NCI-H1092 (cell line): ENCODE measurements around the gene BUB3.

Experiments used
- DNase-seq: peaks from one replicate; lab custom pipeline; 2025; lab: John Stamatoyannopoulos, UW

The BUB3 gene

GRCh38 chr10:123141791-123142700 lies 12.2 kb upstream of the BUB3 start:
- DNase-seq: no peak

GRCh38 chr10:123142701-123143161 lies 11.5 kb upstream of the BUB3 start:
- DNase-seq: no peak

DNA sequence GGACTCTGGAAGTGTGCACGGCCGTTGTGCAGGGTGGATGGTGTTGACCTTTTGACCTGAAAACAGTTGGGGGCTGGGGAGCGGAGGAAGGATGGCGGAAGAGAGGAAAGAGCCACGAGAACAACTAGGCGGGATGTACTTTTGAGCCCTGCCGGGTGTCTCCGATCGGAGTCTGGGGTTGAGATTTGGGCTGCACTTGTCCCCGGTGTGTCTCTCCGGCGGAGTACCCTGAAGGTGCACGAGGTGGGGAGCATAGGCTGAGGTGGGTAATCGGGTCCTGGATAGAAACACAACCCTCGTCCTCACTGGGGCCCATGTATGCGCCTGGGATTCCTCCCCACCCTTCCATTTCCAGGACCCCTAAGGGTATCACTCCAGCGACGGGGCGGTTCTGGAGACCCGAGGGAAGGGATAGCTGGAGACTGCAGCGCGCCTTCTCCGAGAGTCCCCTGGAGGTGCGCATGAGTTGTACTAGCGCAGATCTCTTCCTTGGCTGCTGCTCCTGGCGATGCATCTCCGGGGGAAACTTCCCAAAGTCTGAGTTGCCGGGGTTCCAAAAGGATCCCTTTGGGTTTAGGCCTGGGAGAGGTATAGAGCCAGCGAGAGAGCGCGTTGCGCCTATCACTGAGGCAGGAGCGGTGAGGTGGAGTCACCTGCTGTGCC lies 10.9 kb upstream of the BUB3 start:
- no peak for DNase-seq

- no peak for DNase-seq
These were observed 10.4 kb upstream of the BUB3 start for GRCh38 chr10:123143825-123144168.

DNA sequence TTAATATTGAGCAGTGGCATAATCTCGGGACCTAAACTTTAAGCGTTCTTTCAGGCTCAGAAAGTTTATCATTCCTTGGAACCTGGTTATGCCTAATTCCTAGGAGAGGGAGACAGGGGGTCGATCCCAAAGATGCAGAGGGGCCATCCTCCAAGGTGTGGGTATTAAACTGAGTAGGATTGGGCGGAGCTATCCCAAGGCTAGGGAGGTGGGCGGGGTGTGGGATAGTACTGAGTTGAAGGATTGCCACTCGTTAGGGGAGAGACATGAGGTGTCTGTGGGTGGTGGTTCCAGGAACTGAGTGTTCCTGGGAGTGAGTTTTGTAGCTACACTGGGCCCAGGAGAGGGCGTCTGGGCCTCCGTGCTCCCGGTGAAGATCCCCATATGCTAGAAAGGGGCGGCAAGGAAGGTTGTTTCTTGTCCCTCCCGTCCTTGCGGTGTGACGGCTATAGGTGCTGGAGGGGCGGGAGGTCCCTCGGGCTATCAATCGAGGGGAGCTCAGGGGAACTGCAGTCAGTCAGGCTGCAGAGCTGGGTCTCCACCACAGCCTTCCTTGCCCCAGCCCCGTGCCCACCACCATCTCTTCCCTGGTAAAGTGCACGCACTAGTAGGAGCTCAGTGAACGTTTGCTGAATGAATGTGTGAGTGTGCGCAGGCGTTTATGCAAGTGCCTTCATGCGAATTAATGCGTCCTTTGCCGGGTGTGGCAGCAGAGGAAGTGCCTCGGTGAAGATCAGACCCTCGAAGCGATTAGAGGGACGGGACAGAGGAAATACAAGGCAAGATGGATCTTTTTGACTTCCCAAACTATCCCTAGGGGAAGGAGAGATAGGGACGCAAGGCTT lies 9.3 kb upstream of the BUB3 start:
- no peak for DNase-seq

DNA sequence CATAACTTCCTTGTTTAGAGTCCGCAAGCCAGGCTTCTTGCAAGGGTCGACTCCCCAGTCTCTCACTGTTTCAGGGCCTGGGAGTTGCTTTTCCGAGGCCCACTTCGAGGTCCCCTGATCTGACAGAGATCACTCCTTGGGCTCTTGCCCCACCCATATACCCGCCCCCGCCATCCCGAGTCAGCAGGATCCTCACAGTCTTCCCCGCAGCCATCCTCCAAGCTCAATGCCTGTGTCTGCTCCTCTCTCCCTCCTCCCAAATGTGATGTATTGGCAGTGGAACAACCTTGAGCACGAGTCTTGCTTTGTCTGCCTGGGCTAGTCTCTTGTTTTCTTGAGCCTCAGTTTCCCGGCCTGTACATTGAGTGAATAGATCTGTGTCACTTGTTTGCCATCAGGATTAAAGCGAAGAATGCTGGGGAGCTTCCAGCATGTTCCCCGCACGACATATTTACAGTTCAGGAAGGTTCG lies 8.6 kb upstream of the BUB3 start:
- DNase-seq: no peak

DNA sequence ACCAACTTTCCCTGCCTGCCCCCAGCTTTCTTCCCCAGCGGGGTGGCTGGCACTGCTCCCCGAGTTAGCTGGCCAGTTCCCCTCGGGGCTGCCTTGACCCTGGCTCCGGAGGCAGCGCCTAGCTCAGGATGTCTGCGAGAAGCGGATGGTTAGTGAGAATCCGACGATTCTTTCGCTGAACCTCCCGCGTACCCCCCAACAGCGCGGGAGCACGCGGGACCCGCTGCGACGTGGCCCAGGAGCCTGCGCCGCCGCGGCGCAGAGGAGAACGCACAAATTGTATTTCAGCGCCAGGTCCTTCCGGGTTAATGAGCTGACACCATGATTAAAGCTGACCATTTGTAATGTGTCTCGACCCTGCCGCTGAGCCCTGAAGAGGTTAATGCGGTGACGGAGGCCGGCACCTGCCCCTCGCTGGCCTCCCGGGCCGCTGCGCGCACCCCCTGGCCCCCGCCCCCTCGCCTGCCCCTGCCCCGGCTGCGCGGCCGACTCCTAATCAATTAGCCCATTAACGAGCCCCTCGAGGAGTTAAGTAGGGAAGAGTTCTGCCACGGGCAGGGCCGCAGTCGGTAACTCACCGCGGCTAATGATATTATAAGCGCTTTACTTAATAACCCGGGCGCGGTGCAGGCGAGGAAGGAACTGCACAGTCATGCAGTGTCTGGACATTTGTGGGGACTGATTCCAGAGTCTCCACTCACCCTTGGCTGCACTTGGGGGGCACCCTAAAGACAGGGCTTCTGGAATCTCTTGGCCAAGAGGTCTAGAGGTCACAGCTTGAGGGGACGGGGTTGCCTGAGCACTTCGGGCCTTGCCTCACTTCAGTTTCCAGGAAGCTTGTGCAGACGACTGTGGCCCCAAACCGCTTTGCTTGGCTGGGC lies 7.9 kb upstream of the BUB3 start:
- no peak for DNase-seq

GRCh38 chr10:123146894-123147634 lies 7.1 kb upstream of the BUB3 start:
- no peak for DNase-seq

DNA sequence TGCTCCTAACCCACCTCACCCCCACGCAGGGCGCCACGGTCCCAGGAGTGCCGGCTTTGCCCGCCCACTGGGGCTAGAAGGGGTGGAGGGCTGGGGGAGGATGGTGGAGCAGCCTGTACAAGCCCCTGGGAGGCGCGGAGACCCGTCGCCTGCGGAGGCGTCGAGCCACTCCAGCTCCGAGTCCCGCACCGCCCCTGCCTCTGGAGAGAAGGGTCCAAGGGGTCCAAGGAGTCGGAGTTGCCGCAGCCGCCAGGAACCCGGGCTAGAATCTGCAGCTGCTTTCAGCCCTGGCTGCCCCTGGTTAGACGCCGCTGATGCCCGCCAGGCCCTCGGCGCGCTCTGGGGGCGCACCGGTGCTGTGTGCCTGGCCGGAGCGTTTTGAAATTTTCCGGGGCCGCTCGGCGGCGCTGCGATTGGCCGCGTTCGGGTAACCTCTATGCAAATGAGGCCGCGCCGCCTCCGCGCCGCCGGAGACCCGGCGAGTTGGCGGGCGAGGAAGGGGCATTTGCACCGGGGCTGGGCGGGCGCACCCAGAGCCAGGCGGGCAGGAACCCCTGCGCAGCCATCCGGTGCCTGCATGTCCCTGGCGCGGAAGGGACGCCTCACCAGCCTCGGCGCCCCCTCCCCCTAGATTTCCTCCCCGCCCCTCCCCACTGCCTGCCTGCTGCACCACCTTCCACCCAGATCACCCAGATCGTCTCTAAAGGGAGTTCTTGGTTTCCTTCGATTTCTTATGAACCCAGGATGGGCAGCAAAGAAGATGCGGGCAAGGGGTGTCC lies 6.4 kb upstream of the BUB3 start, which contains the start of gene HMX2:
TSS of gene HMX2 (plus strand) at position 502 of the 779 bp plus-strand sequence. CDS start at position 745, 243 bp downstream.
- peak; percentile 61 for DNase-seq

DNA sequence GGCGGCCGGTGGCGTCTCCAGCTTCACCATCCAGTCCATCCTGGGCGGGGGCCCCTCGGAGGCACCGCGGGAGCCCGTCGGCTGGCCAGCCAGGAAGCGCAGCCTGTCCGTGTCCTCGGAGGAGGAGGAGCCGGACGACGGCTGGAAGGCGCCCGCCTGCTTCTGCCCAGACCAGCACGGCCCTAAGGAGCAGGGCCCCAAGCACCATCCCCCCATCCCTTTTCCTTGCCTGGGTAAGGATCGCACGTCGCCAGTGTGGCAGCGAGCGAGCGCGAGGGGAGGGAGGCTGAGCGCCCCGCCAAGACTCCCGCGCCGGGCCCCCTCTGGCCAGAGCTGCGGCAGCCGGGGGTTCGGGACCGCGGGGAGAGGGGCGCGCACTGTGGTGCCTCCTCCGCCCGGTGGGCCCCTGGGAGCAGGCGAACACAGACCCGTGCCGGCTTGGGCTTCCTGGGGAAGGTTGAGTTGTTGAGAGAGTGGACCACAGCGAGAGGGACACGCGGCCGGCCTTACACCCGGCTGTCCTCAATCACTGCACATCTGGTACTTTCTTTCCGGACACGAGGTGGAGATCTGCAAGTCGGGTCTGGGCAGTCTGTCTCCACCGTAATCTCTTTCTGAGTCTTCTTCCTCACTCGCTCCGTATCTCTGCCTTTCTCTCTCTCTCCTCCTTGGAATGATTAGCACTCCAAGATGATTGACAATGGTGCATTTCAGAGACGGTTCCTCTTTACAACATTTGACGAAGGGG lies 5.6 kb upstream of the BUB3 start:
- DNase-seq: no peak

- DNase-seq: no peak
These were observed 5.0 kb upstream of the BUB3 start for GRCh38 chr10:123149162-123149567.

DNA sequence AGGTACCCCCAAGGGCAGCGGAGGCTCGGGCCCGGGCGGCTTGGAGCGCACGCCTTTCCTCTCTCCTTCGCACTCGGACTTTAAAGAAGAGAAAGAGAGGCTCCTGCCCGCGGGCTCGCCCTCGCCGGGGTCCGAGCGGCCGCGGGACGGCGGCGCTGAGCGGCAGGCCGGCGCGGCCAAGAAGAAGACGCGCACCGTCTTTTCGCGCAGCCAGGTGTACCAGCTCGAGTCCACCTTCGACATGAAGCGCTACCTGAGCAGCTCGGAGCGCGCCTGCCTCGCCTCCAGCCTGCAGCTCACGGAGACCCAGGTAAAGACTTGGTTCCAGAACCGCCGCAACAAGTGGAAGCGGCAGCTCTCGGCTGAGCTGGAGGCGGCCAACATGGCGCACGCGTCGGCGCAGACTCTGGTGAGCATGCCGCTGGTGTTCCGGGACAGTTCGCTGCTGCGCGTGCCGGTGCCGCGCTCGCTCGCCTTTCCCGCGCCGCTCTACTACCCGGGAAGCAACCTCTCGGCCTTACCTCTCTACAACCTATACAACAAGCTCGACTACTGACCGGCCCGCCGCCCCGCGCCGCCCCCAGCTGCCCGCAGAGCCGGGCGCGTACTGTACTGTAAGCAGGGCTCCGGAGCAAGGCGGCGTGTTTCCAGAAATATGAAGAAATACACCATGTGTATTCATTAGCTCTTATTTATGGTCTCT lies 4.5 kb upstream of the BUB3 start:
- no peak for DNase-seq

GRCh38 chr10:123150271-123150985 lies 3.8 kb upstream of the BUB3 start:
- no peak for DNase-seq

GRCh38 chr10:123150986-123151736 lies 3.0 kb upstream of the BUB3 start:
- no peak for DNase-seq

DNA sequence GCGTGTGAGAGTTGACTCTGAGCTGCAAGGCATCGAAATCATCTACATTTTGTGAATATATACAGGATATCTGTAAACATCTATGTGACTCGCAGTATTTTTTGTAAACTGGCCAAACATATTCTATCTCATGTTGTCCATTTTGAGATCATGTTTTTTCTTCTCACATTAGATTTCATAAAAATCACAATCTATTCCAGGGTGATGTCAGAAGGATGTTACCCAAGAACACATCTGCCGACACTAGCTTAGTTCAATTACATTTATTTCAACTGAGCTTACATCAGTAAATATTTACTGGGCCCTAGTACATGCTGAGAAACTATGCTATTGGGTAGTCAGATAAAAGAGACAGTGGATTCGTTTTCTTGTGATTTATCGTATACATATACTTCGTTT lies 2.5 kb upstream of the BUB3 start:
- no peak for DNase-seq

GRCh38 chr10:123153486-123154091 lies 613 bp upstream of the BUB3 start:
- DNase-seq: no peak
